Spleen (tissue), 11 donors: ENCODE measurements around the gene KRTAP5-8. TPM values are rescaled to one million over a fixed set of nuclear protein-coding genes. Genes with fewer than 3 reads are reported as not detected.
A peak's percentile ranks its signal among the peaks of the same experiment; 100 is the strongest.

Source experiments
- DNase-seq: peaks from one replicate; pipeline ENCODE4 v3.0.0-alpha.2; 2020
- H3K27ac ChIP-seq, 8 donors: fragments of 200-600 bp; sonication (generic) in 7 of 8; 1 replicate in 4 of 8; 2 replicates in 4 of 8; pipeline versions ENCODE4 v1.5.0 to v1.8.0; 2016 to 2021; ENCODE audit warnings: inconsistent platforms in 4 of 8, mild to moderate bottlenecking in 4 of 8, moderate library complexity in 1 of 8
- H3K27me3 ChIP-seq, 7 donors: fragments of 200-600 bp; sonication (generic) in 6 of 7; replicated peaks in 1 of 7; 1 replicate in 4 of 7; 2 replicates in 3 of 7; pipeline versions ENCODE4 v1.5.0 to v1.8.0; 2016 to 2021; ENCODE audit warnings: inconsistent platforms in 3 of 7, mild to moderate bottlenecking in 1 of 7
- H3K36me3 ChIP-seq, 6 donors: fragments of 200-600 bp; sonication (generic) in 5 of 6; 1 replicate in 4 of 6; 2 replicates in 2 of 6; pipeline versions ENCODE4 v1.5.0 to v1.8.0; 2016 to 2021; ENCODE audit warnings: inconsistent platforms in 2 of 6
- H3K4me1 ChIP-seq, 6 donors: fragments of 200-600 bp; sonication (generic) in 5 of 6; 1 replicate in 3 of 6; 2 replicates in 3 of 6; pipeline versions ENCODE4 v1.5.0 to v1.8.0; 2016 to 2021; ENCODE audit warnings: inconsistent platforms in 3 of 6
- H3K4me3 ChIP-seq, 8 donors: fragments of 200-600 bp; sonication (generic) in 7 of 8; 1 replicate in 4 of 8; 2 replicates in 4 of 8; pipeline versions ENCODE4 v1.5.0 to v1.8.0; 2016 to 2021; ENCODE audit warnings: inconsistent platforms in 4 of 8, mild to moderate bottlenecking in 4 of 8, moderate library complexity in 2 of 8
- H3K9me3 ChIP-seq, 8 donors: fragments of 200-600 bp; sonication (generic) in 7 of 8; 1 replicate in 4 of 8; 2 replicates in 4 of 8; pipeline versions ENCODE4 v1.5.0 to v1.8.0; 2016 to 2021; ENCODE audit warnings: inconsistent platforms in 4 of 8
- CTCF ChIP-seq, 11 experiments: fragments of 200-600 bp in 7 of 11; fragments of 450-650 bp in 4 of 11; sonication (generic) in 4 of 11; IDR thresholded peaks in 8 of 11; conservative IDR thresholded peaks in 3 of 11; 1 replicate in 7 of 11; 2 replicates in 4 of 11; pipeline versions ENCODE4 v1.4.0 to v1.8.0; 2016 to 2021; ENCODE audit warnings: antibody characterized with exemption in 11 of 11, inconsistent platforms in 4 of 11, mild to moderate bottlenecking in 1 of 11
- POLR2A ChIP-seq, 3 donors: fragments of 450-650 bp; IDR thresholded peaks; one replicate each; pipeline ENCODE4 v1.5.1; 2017; ENCODE audit warnings: antibody characterized with exemption in 3 of 3, mild to moderate bottlenecking in 1 of 3
- POLR2AphosphoS5 ChIP-seq, 3 donors: sonication (generic); formaldehyde crosslinking; IDR thresholded peaks; one replicate each; pipeline ENCODE4 v1.5.1; 2017; ENCODE audit warnings: antibody characterized with exemption in 3 of 3
- WGBS, 5 donors: extraction: QIAGEN DNeasy Blood & Tissue Kit in 3 of 5; methylation state at CpG; one replicate each; pipeline versions ENCODE4 v1.1.5 to v1.1.7; 2013 to 2018; 5-methylcytosine and 5-hydroxymethylcytosine counted together
- intact Hi-C: fragments of 100-400 bp; cut with DNase I; formaldehyde crosslinking; loops from one replicate; pipeline ENCODE4 v1.15.0; 2023; ENCODE audit warnings: low total_unique reads
- polyA plus RNA-seq, 3 donors: library from polyadenylated mRNA; stranded (reverse); fragments of 200-250 nt; gene quantifications; one replicate each; pipeline ENCODE4 v1.2.1, GENCODE V29; 2013
- total RNA-seq, 7 donors: library from RNA; depleted of rRNA in 3 of 7; stranded (reverse); fragments of >200 nt in 3 of 7; fragmentation: NEBNext Ultra II Directional in 4 of 7; extraction: Animal tissue kit (Norgen Biotek cat#: 25700) in 4 of 7; gene quantifications; one replicate each; pipeline versions ENCODE4 v1.1.0 to v1.2.1, GENCODE V29; 2016 to 2021
- donor health status: healthy with polysubstance abuse.
- donor health status: DM: no; HTN: no; CAD: no; lungs with moderate emphysema.
- donor health status: DM: no; HTN: no; CAD: no.
- donor health status: Bipolar disorder and iron deficiency.
- donor health status: healthy.
- donor health status: DM: no; HTN: no; CAD: no.
- donor health status: DM: yes; HTN: yes; CAD: no.

KRTAP5-8 gene
- total and polyA plus RNA-seq, 10 donors = 0.09 to 0.63 (median 0.25) TPM; not detected in 4

GRCh38 chr11:71500601-71501021 is 37.2 kb upstream of the KRTAP5-8 start:
- WGBS, 5 donors = 51 to 67% (median 59%) methylated on average over 5 to 6 of the region's 6 CpGs
- intact Hi-C loops = no loop called here
- peaks cover 6 to 97% (median 76%) of the 10 kb centered on the region in 6 donors for H3K36me3 ChIP-seq
- peaks cover 0 to 9% (median 0%) of the 10 kb centered on the region in 6 donors for H3K4me1 ChIP-seq
- H3K27ac ChIP-seq = no peak overlapping the region
- DNase-seq = peak; percentile 71
- TF ChIP-seq POLR2AphosphoS5 (IDR thresholded peaks at IDR 0.05) (peak; percentile 22 to 58 (median 51)), POLR2A (IDR thresholded peaks at IDR 0.05) (no peak)
- H3K9me3 ChIP-seq = no peaks in the 10 kb centered on the region
- H3K4me3 ChIP-seq = no peak overlapping the region
- no peaks in the 10 kb centered on the region for H3K27me3 ChIP-seq

- H3K36me3 ChIP-seq = peaks cover 6 to 97% (median 74%) of the 10 kb centered on the region in 6 donors
- no peak overlapping the region for H3K27ac ChIP-seq
- H3K9me3 ChIP-seq = peaks cover 0 to 7% (median 0%) of the 10 kb centered on the region in 8 donors
- no peak for DNase-seq
- H3K27me3 ChIP-seq = no peaks in the 10 kb centered on the region
- H3K4me3 ChIP-seq = no peak overlapping the region
- 94 to 96% (median 96%) methylated on average over 29 to 30 of the region's 30 CpGs for WGBS, 5 donors
- peaks cover 0 to 9% (median 0%) of the 10 kb centered on the region in 6 donors for H3K4me1 ChIP-seq
- intact Hi-C loops = no loop called here
- TF ChIP-seq POLR2A (IDR thresholded peaks at IDR 0.05) = no peak
- TF ChIP-seq CTCF (IDR thresholded peaks at IDR 0.05 in 8 of 11, conservative IDR thresholded peaks at IDR 0.05 in 3 of 11) = no peak
- no peak for TF ChIP-seq POLR2AphosphoS5 (IDR thresholded peaks at IDR 0.05)
Measured at GRCh38 chr11:71501071-71501985, 36.5 kb upstream of the KRTAP5-8 start.

- TF ChIP-seq POLR2AphosphoS5 (IDR thresholded peaks at IDR 0.05) (no peak), POLR2A (IDR thresholded peaks at IDR 0.05) (no peak), CTCF (IDR thresholded peaks at IDR 0.05 in 8 of 11, conservative IDR thresholded peaks at IDR 0.05 in 3 of 11) (no peak)
- peaks cover 0 to 14% (median 4%) of the 10 kb centered on the region in 8 donors for H3K9me3 ChIP-seq
- H3K4me1 ChIP-seq = peaks cover 0 to 9% (median 0%) of the 10 kb centered on the region in 6 donors
- 93 to 97% (median 96%) methylated on average over 10 of the region's 10 CpGs for WGBS, 5 donors
- DNase-seq = no peak
- no peaks in the 10 kb centered on the region for H3K27me3 ChIP-seq
- H3K4me3 ChIP-seq = no peak overlapping the region
- intact Hi-C loops = no loop called here
- H3K27ac ChIP-seq = no peak overlapping the region
- peaks cover 6 to 97% (median 71%) of the 10 kb centered on the region in 6 donors for H3K36me3 ChIP-seq
Measured at GRCh38 chr11:71502026-71502425, 35.8 kb upstream of the KRTAP5-8 start.

- Histone ChIP-seq H3K27ac (no peak overlapping the region), H3K9me3 (peaks cover 0 to 21% (median 13%) of the 10 kb centered on the region in 8 donors), H3K36me3 (peaks cover 6 to 91% (median 61%) of the 10 kb centered on the region in 6 donors), H3K4me3 (no peak overlapping the region), H3K27me3 (no peaks in the 10 kb centered on the region), H3K4me1 (peaks cover 0 to 9% (median 0%) of the 10 kb centered on the region in 6 donors)
- TF ChIP-seq POLR2A (IDR thresholded peaks at IDR 0.05) (no peak), POLR2AphosphoS5 (IDR thresholded peaks at IDR 0.05) (no peak), CTCF (IDR thresholded peaks at IDR 0.05 in 8 of 11, conservative IDR thresholded peaks at IDR 0.05 in 3 of 11) (no peak)
- 94 to 98% (median 96%) methylated on average over 13 to 15 of the region's 15 CpGs for WGBS, 5 donors
- DNase-seq = no peak
- intact Hi-C loops = no loop called here
Measured at GRCh38 chr11:71502871-71503435, 34.9 kb upstream of the KRTAP5-8 start.
